Uterus (tissue), 2 donors: ENCODE data around the gene APLP1.
"Not testable (repeated sequence)": the region's sequence is repeated elsewhere in the genome, so short reads cannot be mapped to it uniquely, and the experiment has no call there.

Experiments used
- CTCF ChIP-seq, 4 experiments: fragments of 200-600 bp in 2 of 4; fragments of 450-650 bp in 2 of 4; sonication (generic) in 2 of 4; IDR thresholded peaks; one replicate each; pipeline ENCODE4 v1.5.1; 2016 to 2019; ENCODE audit warnings: antibody characterized with exemption in 4 of 4, mild to moderate bottlenecking in 2 of 4, moderate library complexity in 1 of 4
- POLR2A ChIP-seq, 2 donors: fragments of 450-650 bp; IDR thresholded peaks; one replicate each; pipeline ENCODE4 v1.6.1; 2016; ENCODE audit warnings: antibody characterized with exemption in 2 of 2, mild to moderate bottlenecking in 1 of 2, moderate library complexity in 1 of 2

- not testable (repeated sequence) for TF ChIP-seq CTCF, POLR2A (IDR thresholded peaks at IDR 0.05)
Observed at GRCh38 chr19:35836096-35836495, 32.3 kb upstream of the APLP1 start.
